B cell (primary cell): Measurements from ENCODE around the gene WASHC3. TPM values are rescaled to one million over a fixed set of nuclear protein-coding genes. Genes with fewer than 3 reads are reported as not detected.
A peak's percentile ranks its signal among the peaks of the same experiment; 100 is the strongest.

Experiments used
- ATAC-seq: fragments of 200-7000 bp; cut with Tn5 transposase; one replicate; pipeline ENCODE4 v1.10.0; 2021; ENCODE audit warnings: low read depth, mild to moderate bottlenecking, moderate number of reproducible peaks, moderate library complexity
- CTCF ChIA-PET: fragments of 350-600 bp; sonication (Branson Sonifier 250); formaldehyde crosslinking; loops from one replicate; lab custom pipeline; 2021; ENCODE audit warnings: antibody characterized with exemption, inconsistent platforms; lab: Charles Lee
- POLR2A ChIA-PET: fragments of 350-600 bp; sonication (Branson Sonifier 250); formaldehyde crosslinking; loops from one replicate; lab custom pipeline; 2021; ENCODE audit warnings: antibody characterized with exemption; lab: Charles Lee
- DNase-seq: peaks from one replicate; pipeline ENCODE4 v3.0.0; 2013
- H2AFZ ChIP-seq: 2 replicates; pipeline ENCODE4 v1.6.1; 2012; ENCODE audit warnings: mild to moderate bottlenecking, low read depth, low read length; ENCODE audit not compliant: insufficient read depth, poor library complexity, severe bottlenecking
- H3K27ac ChIP-seq, 2 donors: 1 replicate in 1 of 2; 2 replicates in 1 of 2; pipeline ENCODE4 v1.5.1; 2012 to 2013; ENCODE audit warnings: low read length in 2 of 2, mild to moderate bottlenecking in 2 of 2, moderate library complexity in 1 of 2
- H3K27me3 ChIP-seq, 4 experiments: fragments of 200-600 bp in 1 of 4; sonication (generic) in 1 of 4; replicated peaks in 1 of 4; 1 replicate in 2 of 4; 2 replicates in 2 of 4; pipeline versions ENCODE4 v1.6.1 to v1.7.0; 2013 to 2016; ENCODE audit warnings: low read length in 3 of 4, mild to moderate bottlenecking in 2 of 4, mixed read lengths in 1 of 4, moderate library complexity in 1 of 4; ENCODE audit not compliant: insufficient read depth in 4 of 4, control insufficient read depth in 3 of 4; ENCODE audit errors: control extremely low read depth in 1 of 4
- H3K36me3 ChIP-seq, 2 experiments: replicated peaks in 1 of 2; 1 replicate in 1 of 2; 2 replicates in 1 of 2; pipeline versions ENCODE4 v1.6.1 to v1.7.1; 2013; ENCODE audit warnings: low read length in 1 of 2; ENCODE audit not compliant: insufficient read depth in 2 of 2, control insufficient read depth in 1 of 2; ENCODE audit errors: control extremely low read depth in 1 of 2, extremely low read depth in 1 of 2
- H3K4me1 ChIP-seq, 2 donors: fragments of 200-600 bp in 1 of 2; sonication (generic) in 1 of 2; 1 replicate in 1 of 2; 2 replicates in 1 of 2; pipeline versions ENCODE4 v1.5.1 to v1.6.1; 2013 to 2017; ENCODE audit warnings: low read length in 2 of 2; ENCODE audit not compliant: control insufficient read depth in 2 of 2, insufficient read depth in 2 of 2
- H3K4me2 ChIP-seq: replicated peaks from 2 replicates; pipeline ENCODE3; 2012; ENCODE audit warnings: mild to moderate bottlenecking, low read depth, low read length; ENCODE audit not compliant: poor library complexity, severe bottlenecking
- H3K4me3 ChIP-seq, 5 experiments: fragments of 200-600 bp in 1 of 5; sonication (generic) in 1 of 5; 1 replicate in 3 of 5; 2 replicates in 2 of 5; pipeline versions ENCODE4 v1.5.1 to v1.7.0; 2011 to 2016; ENCODE audit warnings: low read length in 4 of 5, mild to moderate bottlenecking in 4 of 5, low read depth in 2 of 5, control low read depth in 1 of 5, moderate library complexity in 1 of 5; ENCODE audit not compliant: insufficient read depth in 1 of 5; ENCODE audit errors: control extremely low read depth in 1 of 5, extremely low read depth in 1 of 5
- H3K79me2 ChIP-seq: fragments of 200-600 bp; sonication (generic); one replicate; pipeline ENCODE4 v1.6.0; 2016; ENCODE audit warnings: low read length; ENCODE audit not compliant: control insufficient read depth, insufficient read depth
- H3K9ac ChIP-seq: fragments of 200-600 bp; sonication (generic); 2 replicates; pipeline ENCODE4 v1.6.1; 2017; ENCODE audit warnings: mild to moderate bottlenecking, low read length, moderate library complexity
- H3K9me3 ChIP-seq, 3 donors: one replicate each; pipeline versions ENCODE4 v1.6.1 to v1.7.1; 2013; ENCODE audit warnings: low read length in 2 of 3; ENCODE audit not compliant: control insufficient read depth in 2 of 3, insufficient read depth in 1 of 3; ENCODE audit errors: control extremely low read depth in 1 of 3
- H4K20me1 ChIP-seq: 2 replicates; pipeline ENCODE4 v1.6.0; 2012; ENCODE audit warnings: mild to moderate bottlenecking, low read length; ENCODE audit not compliant: insufficient read depth, control insufficient read depth, poor library complexity, severe bottlenecking
- H3K27ac Mint-ChIP-seq: one replicate; pipeline ENCODE4 v1.8.0; 2021; ENCODE audit warnings: mixed read lengths
- H3K27me3 Mint-ChIP-seq: one replicate; pipeline ENCODE4 v1.8.0; 2021; ENCODE audit warnings: mixed read lengths
- H3K4me1 Mint-ChIP-seq: one replicate; pipeline ENCODE4 v1.8.0; 2021; ENCODE audit warnings: mixed read lengths
- H3K4me3 Mint-ChIP-seq: one replicate; pipeline ENCODE4 v1.8.0; 2021; ENCODE audit warnings: mixed read lengths
- H3K9me3 Mint-ChIP-seq: one replicate; pipeline ENCODE4 v1.8.0; 2022; ENCODE audit warnings: mixed read lengths; ENCODE audit not compliant: insufficient read depth
- CTCF ChIP-seq: fragments of 200-600 bp; IDR thresholded peaks from one replicate; pipeline ENCODE4 v1.8.0; 2022; ENCODE audit warnings: antibody characterized with exemption, mild to moderate bottlenecking
- EZH2 ChIP-seq: IDR thresholded peaks from 2 replicates; pipeline ENCODE4 v1.6.1; 2012; ENCODE audit warnings: borderline replicate concordance, low read depth, mild to moderate bottlenecking, moderate library complexity, low read length; ENCODE audit not compliant: insufficient read depth, poor library complexity, severe bottlenecking
- WGBS: methylation state at CpG from one replicate; pipeline ENCODE4 v1.1.5; 2013; ENCODE audit warnings: missing lambda C conversion rate; ENCODE audit not compliant: insufficient coverage; 5-methylcytosine and 5-hydroxymethylcytosine counted together
- intact Hi-C: fragments of 100-400 bp; cut with micrococcal nuclease; formaldehyde crosslinking; loops from one replicate; pipeline ENCODE4 v1.10.0; 2022
- polyA minus RNA-seq: library from RNA; depleted of rRNA, polyadenylated mRNA; stranded (reverse); fragments of >200 nt; gene quantifications from 2 replicates; pipeline ENCODE4 v1.2.3, GENCODE V29; 2012
- polyA plus RNA-seq: library from polyadenylated mRNA; depleted of rRNA; stranded (reverse); fragments of >200 nt; gene quantifications from 2 replicates; pipeline ENCODE4 v1.2.3, GENCODE V29; 2012
- total RNA-seq, 2 donors: library from RNA; stranded (reverse); fragments of 120-200 nt in 1 of 2; gene quantifications; 1 replicate in 1 of 2; 2 replicates in 1 of 2; pipeline versions ENCODE4 v1.2.3 to v1.2.4, GENCODE V29; 2013 to 2022

The WASHC3 gene, protein sequence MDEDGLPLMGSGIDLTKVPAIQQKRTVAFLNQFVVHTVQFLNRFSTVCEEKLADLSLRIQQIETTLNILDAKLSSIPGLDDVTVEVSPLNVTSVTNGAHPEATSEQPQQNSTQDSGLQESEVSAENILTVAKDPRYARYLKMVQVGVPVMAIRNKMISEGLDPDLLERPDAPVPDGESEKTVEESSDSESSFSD
- total RNA-seq (52.8 and 55.8 TPM in 2 replicates), polyA plus RNA-seq (57.0 and 68.0 TPM in 2 replicates), polyA minus RNA-seq (34.8 and 40.6 TPM in 2 replicates)
- total RNA-seq (2013): 81.4 TPM

GRCh38 chr12:102061560-102062418 is at the start of gene WASHC3:
Gene WASHC3 (minus strand): TSS chr12:102061991. CDS start chr12:102061962, 29 bp downstream.
- no peaks in the 10 kb centered on the region for H3K9me3 ChIP-seq
- H3K9ac ChIP-seq: peak within 1 kb of the TSS; percentile 85
- peaks cover 0 to 4% (median 0%) of the 10 kb centered on the region in 4 experiments for H3K27me3 ChIP-seq
- ATAC-seq: peak; percentile 96
- intact Hi-C loops: loop anchor here (1.0 to 5.0 kb wide), 8 partner anchors 51 to 1871 kb away; partner anchors contain the start of genes ACTR6, CHPT1, GNPTAB and HSP90B1
- peaks cover 42% of the 10 kb centered on the region for H3K79me2 ChIP-seq
- no peaks in the 10 kb centered on the region for H3K9me3 Mint-ChIP-seq
- H3K27me3 Mint-ChIP-seq: no peaks in the 10 kb centered on the region
- DNase-seq: peak; percentile 95
- peak within 1 kb of the TSS; percentile 72 to 92 (median 89) for H3K4me3 ChIP-seq
- peaks cover under 1 to 23% of the 10 kb centered on the region in 2 experiments for H3K36me3 ChIP-seq
- peaks cover 5 to 12% of the 10 kb centered on the region in 2 donors for H3K4me1 ChIP-seq
- under 1% methylated on average over 27 of the region's 44 CpGs for WGBS
- H3K4me3 Mint-ChIP-seq: peak within 1 kb of the TSS; percentile 95
- CTCF ChIA-PET: interaction anchor here (0.6 to 2.3 kb wide), 3 partner anchors 121 to 144 kb away, joined by 3 to 14 read pairs (median 3); no protein-coding TSS in a partner anchor
- peak within 1 kb of the TSS; percentile 96 for H3K27ac Mint-ChIP-seq
- H4K20me1 ChIP-seq: no peaks in the 10 kb centered on the region
- POLR2A ChIA-PET: interaction anchor here (0.6 to 1.5 kb wide), 6 partner anchors 37 to 420 kb away, joined by 3 to 6 read pairs (median 3); partner anchors contain the start of gene DRAM1
- TF ChIP-seq EZH2 (no peak), CTCF (no peak)
- peaks cover 27% of the 10 kb centered on the region for H3K4me1 Mint-ChIP-seq
- H2AFZ ChIP-seq: peak within 1 kb of the TSS; percentile 83
- H3K27ac ChIP-seq: peak within 1 kb of the TSS; percentile 93 to 96
- peak within 1 kb of the TSS; percentile 83 for H3K4me2 ChIP-seq
